ENCODE measurements around the gene GNAT1. TPM values are rescaled to one million over a fixed set of nuclear protein-coding genes. Genes with fewer than 3 reads are reported as not detected.

Gene GNAT1
- total RNA-seq, 1 donor from 2014 or later, result not detected

DNA sequence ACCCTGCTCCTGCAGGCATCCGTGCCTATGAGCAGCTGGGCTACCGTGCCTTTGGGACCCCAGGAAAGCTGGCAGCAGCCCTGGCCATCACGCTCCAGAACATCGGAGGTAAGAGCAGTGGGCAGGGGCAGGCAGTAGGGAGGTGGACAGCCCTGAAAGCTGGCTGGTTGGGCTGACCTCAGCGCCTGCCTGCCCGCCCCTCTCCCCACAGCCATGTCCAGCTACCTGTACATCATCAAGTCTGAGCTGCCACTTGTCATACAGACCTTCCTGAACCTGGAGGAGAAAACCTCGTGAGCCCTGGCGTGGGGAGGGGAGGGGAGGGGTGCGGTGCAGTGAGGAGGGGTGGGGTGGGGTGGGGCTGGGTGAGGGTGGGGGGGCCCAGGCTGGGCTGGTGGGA is 24.1 kb downstream of the GNAT1 start:
- no peak for TF ChIP-seq CTCF (conservative IDR thresholded peaks at IDR 0.05)
- H3K9me3 Mint-ChIP-seq, result no peaks in the 10 kb centered on the region
- H3K36me3 Mint-ChIP-seq (ENCODE audit: low read depth), result no peaks in the 10 kb centered on the region
- H3K4me3 Mint-ChIP-seq, result no peak overlapping the region
- H3K27me3 Mint-ChIP-seq (ENCODE audit: low read depth), result no peaks in the 10 kb centered on the region
- H3K27ac Mint-ChIP-seq (ENCODE audit: unreplicated experiment), result no peak overlapping the region
- H3K4me1 Mint-ChIP-seq, result no peaks in the 10 kb centered on the region
- DNase-seq (ENCODE audit: low read depth, low spot score), result no peak

DNA sequence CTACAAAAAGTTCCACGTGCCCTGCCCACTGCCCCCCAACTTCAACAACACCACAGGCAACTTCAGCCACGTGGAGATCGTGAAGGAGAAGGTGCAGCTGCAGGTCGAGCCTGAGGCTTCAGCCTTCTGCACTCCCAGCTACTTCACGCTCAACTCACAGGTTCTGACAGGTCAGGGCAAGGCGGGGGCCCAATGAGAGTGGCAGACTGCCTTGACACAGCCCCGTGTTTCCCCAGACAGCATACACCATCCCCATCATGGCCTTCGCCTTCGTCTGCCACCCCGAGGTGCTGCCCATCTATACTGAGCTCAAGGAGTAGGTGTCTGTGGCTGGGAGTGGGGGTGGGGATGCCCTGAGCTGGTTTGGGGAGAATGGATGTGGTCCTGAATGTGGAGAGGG is 26.3 kb downstream of the GNAT1 start:
- Mint-ChIP-seq H3K27me3 (ENCODE audit: low read depth) (no peaks in the 10 kb centered on the region), H3K9me3 (no peaks in the 10 kb centered on the region), H3K36me3 (ENCODE audit: low read depth) (no peaks in the 10 kb centered on the region), H3K4me3 (no peak overlapping the region), H3K27ac (ENCODE audit: unreplicated experiment) (no peak overlapping the region), H3K4me1 (no peaks in the 10 kb centered on the region)
- no peak for DNase-seq (ENCODE audit: low read depth, low spot score)
- no peak for TF ChIP-seq CTCF (conservative IDR thresholded peaks at IDR 0.05)

DNA sequence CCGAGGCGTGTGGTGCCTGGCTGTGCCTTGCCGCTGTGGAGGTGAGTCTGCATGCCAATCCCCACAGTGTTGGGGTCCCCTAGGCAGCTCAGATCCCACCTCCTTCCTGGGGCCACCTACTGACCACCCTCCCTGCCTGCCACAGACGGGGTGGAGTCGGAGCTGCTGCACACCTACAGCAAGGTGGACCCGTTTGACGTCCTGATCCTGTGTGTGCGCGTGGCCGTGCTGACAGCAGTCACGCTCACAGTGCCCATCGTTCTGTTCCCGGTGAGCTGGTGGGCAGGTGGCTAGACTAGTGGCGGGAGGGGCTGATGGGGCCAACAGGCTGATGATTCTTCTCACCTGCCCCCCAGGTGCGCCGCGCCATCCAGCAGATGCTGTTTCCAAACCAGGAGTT is 27.0 kb downstream of the GNAT1 start:
- Mint-ChIP-seq H3K36me3 (ENCODE audit: low read depth) (no peaks in the 10 kb centered on the region), H3K27me3 (ENCODE audit: low read depth) (no peaks in the 10 kb centered on the region), H3K9me3 (no peaks in the 10 kb centered on the region), H3K4me3 (no peak overlapping the region), H3K4me1 (no peaks in the 10 kb centered on the region), H3K27ac (ENCODE audit: unreplicated experiment) (no peak overlapping the region)
- no peak for TF ChIP-seq CTCF (conservative IDR thresholded peaks at IDR 0.05)
- no peak for DNase-seq (ENCODE audit: low read depth, low spot score)

- TF ChIP-seq CTCF (conservative IDR thresholded peaks at IDR 0.05), result no peak
- no peaks in the 10 kb centered on the region for H3K36me3 Mint-ChIP-seq (ENCODE audit: low read depth)
- no peak for DNase-seq (ENCODE audit: low read depth, low spot score)
- no peak overlapping the region for H3K4me3 Mint-ChIP-seq
- no peaks in the 10 kb centered on the region for H3K9me3 Mint-ChIP-seq
- H3K4me1 Mint-ChIP-seq, result no peaks in the 10 kb centered on the region
- peaks cover 5% of the 10 kb centered on the region for H3K27me3 Mint-ChIP-seq (ENCODE audit: low read depth)
- H3K27ac Mint-ChIP-seq (ENCODE audit: unreplicated experiment), result no peak overlapping the region
These were observed 27.9 kb downstream of the GNAT1 start for GRCh38 chr3:50219285-50219684.

GRCh38 chr3:50220109-50220508 is 28.7 kb downstream of the GNAT1 start:
- peak overlapping the region; percentile 71 for H3K27ac Mint-ChIP-seq (ENCODE audit: unreplicated experiment)
- no peak overlapping the region for H3K4me3 Mint-ChIP-seq
- no peak for DNase-seq (ENCODE audit: low read depth, low spot score)
- H3K4me1 Mint-ChIP-seq, result no peaks in the 10 kb centered on the region
- H3K27me3 Mint-ChIP-seq (ENCODE audit: low read depth), result peaks cover 10% of the 10 kb centered on the region
- no peaks in the 10 kb centered on the region for H3K36me3 Mint-ChIP-seq (ENCODE audit: low read depth)
- no peaks in the 10 kb centered on the region for H3K9me3 Mint-ChIP-seq
- TF ChIP-seq CTCF (conservative IDR thresholded peaks at IDR 0.05), result no peak

DNA sequence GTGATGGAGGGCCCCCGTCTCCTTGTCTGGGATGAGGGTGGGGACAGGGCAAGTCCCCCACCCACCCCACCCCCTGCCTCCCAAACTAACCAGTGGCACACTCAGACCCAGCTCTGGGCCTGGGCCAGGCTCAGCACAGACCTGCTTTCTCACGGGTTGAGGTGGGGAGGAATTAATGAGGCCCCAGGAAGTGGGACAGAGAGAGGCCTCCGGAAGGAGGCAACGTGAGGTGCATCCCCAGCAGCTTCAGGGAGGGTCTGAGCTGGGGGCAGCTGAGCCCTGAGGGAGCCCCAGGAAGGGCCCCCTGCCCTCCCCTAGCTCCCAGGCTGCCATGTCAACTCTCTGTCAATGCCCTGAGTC is 29.6 kb downstream of the GNAT1 start:
- no peak for TF ChIP-seq CTCF (conservative IDR thresholded peaks at IDR 0.05)
- Mint-ChIP-seq H3K4me1 (peaks cover 3% of the 10 kb centered on the region), H3K36me3 (ENCODE audit: low read depth) (no peaks in the 10 kb centered on the region), H3K27ac (ENCODE audit: unreplicated experiment) (no peak overlapping the region), H3K9me3 (no peaks in the 10 kb centered on the region), H3K27me3 (ENCODE audit: low read depth) (peaks cover 15% of the 10 kb centered on the region), H3K4me3 (no peak overlapping the region)
- DNase-seq (ENCODE audit: low read depth, low spot score), result no peak

Data from neural crest cell (in vitro differentiated cells).